Measurements from ENCODE around the gene FPR1.

The FPR1 gene

GRCh38 chr19:51789061-51789795, 37.5 kb upstream of the FPR1 start:
- Histone ChIP-seq H3K4me3 (ENCODE audit: low read length) (no peak overlapping the region), H3K4me2 (ENCODE audit: low read length) (no peak overlapping the region), H3K36me3 (ENCODE audit: insufficient read depth, low read length) (no peaks in the 10 kb centered on the region), H3K4me1 (ENCODE audit: control insufficient read depth, insufficient read depth, low read length) (no peaks in the 10 kb centered on the region), H3K27me3 (ENCODE audit: control insufficient read depth, insufficient read depth, low read length) (no peaks in the 10 kb centered on the region), H3K9me3 (replicated peaks; ENCODE audit: low read length) (no peaks in the 10 kb centered on the region), H3K9ac (ENCODE audit: low read depth, low read length) (no peak overlapping the region)

GRCh38 chr19:51788029-51788428, 36.4 kb upstream of the FPR1 start:
- Histone ChIP-seq H3K4me2 (ENCODE audit: low read length) (no peak overlapping the region), H3K9me3 (replicated peaks; ENCODE audit: low read length) (no peaks in the 10 kb centered on the region), H3K4me1 (ENCODE audit: control insufficient read depth, insufficient read depth, low read length) (no peaks in the 10 kb centered on the region), H3K27me3 (ENCODE audit: control insufficient read depth, insufficient read depth, low read length) (no peaks in the 10 kb centered on the region), H3K9ac (ENCODE audit: low read depth, low read length) (no peak overlapping the region), H3K36me3 (ENCODE audit: insufficient read depth, low read length) (no peaks in the 10 kb centered on the region), H3K4me3 (ENCODE audit: low read length) (no peak overlapping the region)

- Histone ChIP-seq H3K4me1 (ENCODE audit: control insufficient read depth, insufficient read depth, low read length) (no peaks in the 10 kb centered on the region), H3K4me2 (ENCODE audit: low read length) (no peak overlapping the region), H3K4me3 (ENCODE audit: low read length) (no peak overlapping the region), H3K27me3 (ENCODE audit: control insufficient read depth, insufficient read depth, low read length) (no peaks in the 10 kb centered on the region), H3K9me3 (replicated peaks; ENCODE audit: low read length) (no peaks in the 10 kb centered on the region), H3K9ac (ENCODE audit: low read depth, low read length) (no peak overlapping the region), H3K36me3 (ENCODE audit: insufficient read depth, low read length) (no peaks in the 10 kb centered on the region)
These were observed 35.2 kb upstream of the FPR1 start for GRCh38 chr19:51786646-51787494.

GRCh38 chr19:51784922-51785690, 33.4 kb upstream of the FPR1 start:
- Histone ChIP-seq H3K27me3 (ENCODE audit: control insufficient read depth, insufficient read depth, low read length) (peaks cover 6% of the 10 kb centered on the region), H3K9me3 (replicated peaks; ENCODE audit: low read length) (no peaks in the 10 kb centered on the region), H3K9ac (ENCODE audit: low read depth, low read length) (no peak overlapping the region), H3K36me3 (ENCODE audit: insufficient read depth, low read length) (no peaks in the 10 kb centered on the region), H3K4me2 (ENCODE audit: low read length) (peak overlapping the region; percentile 34), H3K4me3 (ENCODE audit: low read length) (no peak overlapping the region), H3K4me1 (ENCODE audit: control insufficient read depth, insufficient read depth, low read length) (no peaks in the 10 kb centered on the region)

GRCh38 chr19:51784109-51784785, 32.6 kb upstream of the FPR1 start:
- no peaks in the 10 kb centered on the region for H3K36me3 ChIP-seq (ENCODE audit: insufficient read depth, low read length)

GRCh38 chr19:51783372-51783771, 31.7 kb upstream of the FPR1 start:
- no peak overlapping the region for H3K4me3 ChIP-seq (ENCODE audit: low read length)
- no peaks in the 10 kb centered on the region for H3K36me3 ChIP-seq (ENCODE audit: insufficient read depth, low read length)
- peaks cover 6% of the 10 kb centered on the region for H3K27me3 ChIP-seq (ENCODE audit: control insufficient read depth, insufficient read depth, low read length)
- no peak overlapping the region for H3K9ac ChIP-seq (ENCODE audit: low read depth, low read length)
- H3K9me3 ChIP-seq (replicated peaks; ENCODE audit: low read length): no peaks in the 10 kb centered on the region
- H3K4me2 ChIP-seq (ENCODE audit: low read length): no peak overlapping the region
- no peaks in the 10 kb centered on the region for H3K4me1 ChIP-seq (ENCODE audit: control insufficient read depth, insufficient read depth, low read length)

More at GRCh38 chr19:51784109-51784785, 32.6 kb upstream of the FPR1 start:
- H3K9ac ChIP-seq (ENCODE audit: low read depth, low read length): no peak overlapping the region
- peaks cover 6% of the 10 kb centered on the region for H3K27me3 ChIP-seq (ENCODE audit: control insufficient read depth, insufficient read depth, low read length)
- H3K4me1 ChIP-seq (ENCODE audit: control insufficient read depth, insufficient read depth, low read length): no peaks in the 10 kb centered on the region
- no peak overlapping the region for H3K4me3 ChIP-seq (ENCODE audit: low read length)
- no peak overlapping the region for H3K4me2 ChIP-seq (ENCODE audit: low read length)
- no peaks in the 10 kb centered on the region for H3K9me3 ChIP-seq (replicated peaks; ENCODE audit: low read length)

- Histone ChIP-seq H3K36me3 (ENCODE audit: insufficient read depth, low read length) (no peaks in the 10 kb centered on the region), H3K4me2 (ENCODE audit: low read length) (no peak overlapping the region), H3K9ac (ENCODE audit: low read depth, low read length) (no peak overlapping the region), H3K4me3 (ENCODE audit: low read length) (no peak overlapping the region), H3K4me1 (ENCODE audit: control insufficient read depth, insufficient read depth, low read length) (no peaks in the 10 kb centered on the region), H3K9me3 (replicated peaks; ENCODE audit: low read length) (no peaks in the 10 kb centered on the region), H3K27me3 (ENCODE audit: control insufficient read depth, insufficient read depth, low read length) (peaks cover 6% of the 10 kb centered on the region)
These were observed 30.3 kb upstream of the FPR1 start for GRCh38 chr19:51781999-51782398.

- Histone ChIP-seq H3K9me3 (replicated peaks; ENCODE audit: low read length) (no peaks in the 10 kb centered on the region), H3K4me1 (ENCODE audit: control insufficient read depth, insufficient read depth, low read length) (no peaks in the 10 kb centered on the region), H3K36me3 (ENCODE audit: insufficient read depth, low read length) (no peaks in the 10 kb centered on the region), H3K27me3 (ENCODE audit: control insufficient read depth, insufficient read depth, low read length) (peaks cover 6% of the 10 kb centered on the region), H3K4me3 (ENCODE audit: low read length) (no peak overlapping the region), H3K9ac (ENCODE audit: low read depth, low read length) (no peak overlapping the region), H3K4me2 (ENCODE audit: low read length) (no peak overlapping the region)
These were observed 28.6 kb upstream of the FPR1 start for GRCh38 chr19:51780270-51780669.

GRCh38 chr19:51779703-51780102, 28.0 kb upstream of the FPR1 start:
- Histone ChIP-seq H3K4me1 (ENCODE audit: control insufficient read depth, insufficient read depth, low read length) (no peaks in the 10 kb centered on the region), H3K4me3 (ENCODE audit: low read length) (no peak overlapping the region), H3K36me3 (ENCODE audit: insufficient read depth, low read length) (no peaks in the 10 kb centered on the region), H3K9ac (ENCODE audit: low read depth, low read length) (no peak overlapping the region), H3K9me3 (replicated peaks; ENCODE audit: low read length) (no peaks in the 10 kb centered on the region), H3K27me3 (ENCODE audit: control insufficient read depth, insufficient read depth, low read length) (peaks cover 6% of the 10 kb centered on the region), H3K4me2 (ENCODE audit: low read length) (no peak overlapping the region)

- no peak overlapping the region for H3K4me2 ChIP-seq (ENCODE audit: low read length)
- no peaks in the 10 kb centered on the region for H3K4me1 ChIP-seq (ENCODE audit: control insufficient read depth, insufficient read depth, low read length)
- no peak overlapping the region for H3K9ac ChIP-seq (ENCODE audit: low read depth, low read length)
- no peaks in the 10 kb centered on the region for H3K36me3 ChIP-seq (ENCODE audit: insufficient read depth, low read length)
- peaks cover 6% of the 10 kb centered on the region for H3K27me3 ChIP-seq (ENCODE audit: control insufficient read depth, insufficient read depth, low read length)
- no peaks in the 10 kb centered on the region for H3K9me3 ChIP-seq (replicated peaks; ENCODE audit: low read length)
- no peak overlapping the region for H3K4me3 ChIP-seq (ENCODE audit: low read length)
These were observed 27.5 kb upstream of the FPR1 start for GRCh38 chr19:51779181-51779580.

Measured in skeletal muscle satellite cell (primary cell).